ENCODE data around the gene NQO1.

The NQO1 gene

GRCh38 chr16:69744363-69745231 is 18.2 kb upstream of the NQO1 start:
- Histone ChIP-seq H3K27me3 (ENCODE audit: insufficient read depth, low read length) (no peaks in the 10 kb centered on the region), H3K79me2 (ENCODE audit: insufficient read depth, low read length) (no peaks in the 10 kb centered on the region), H3K36me3 (ENCODE audit: insufficient read depth, low read length) (peaks cover 97% of the 10 kb centered on the region), H4K20me1 (ENCODE audit: insufficient read depth, low read length) (no peaks in the 10 kb centered on the region), H2AFZ (ENCODE audit: low read length) (no peak overlapping the region), H3K4me2 (ENCODE audit: low read length) (no peak overlapping the region), H3K4me1 (ENCODE audit: insufficient read depth, low read length, severe bottlenecking) (no peaks in the 10 kb centered on the region), H3K9me2 (ENCODE audit: low read depth, low read length) (no peaks in the 10 kb centered on the region), H3K4me3 (ENCODE audit: low read depth, low read length, poor library complexity, severe bottlenecking) (no peak overlapping the region), H3K9ac (ENCODE audit: low read length) (no peak overlapping the region), H3F3A (ENCODE audit: insufficient read depth, low read length) (no peaks in the 10 kb centered on the region), H3K9me3 (ENCODE audit: low read length) (no peaks in the 10 kb centered on the region), H3K27ac (ENCODE audit: low read depth, low read length, poor library complexity, severe bottlenecking) (no peak overlapping the region)
- TF ChIP-seq EZH2 (IDR thresholded peaks at IDR 0.05; ENCODE audit: borderline replicate concordance, low read length): no peak
- TF ChIP-seq CTCF (IDR thresholded peaks at IDR 0.05; ENCODE audit: low read length): no peak

- Histone ChIP-seq H3K9me3 (ENCODE audit: low read length) (no peaks in the 10 kb centered on the region), H3K9ac (ENCODE audit: low read length) (no peak overlapping the region), H2AFZ (ENCODE audit: low read length) (no peak overlapping the region), H3K36me3 (ENCODE audit: insufficient read depth, low read length) (peaks cover 80% of the 10 kb centered on the region), H3K79me2 (ENCODE audit: insufficient read depth, low read length) (no peaks in the 10 kb centered on the region), H3K4me3 (ENCODE audit: low read depth, low read length, poor library complexity, severe bottlenecking) (no peak overlapping the region), H3F3A (ENCODE audit: insufficient read depth, low read length) (no peaks in the 10 kb centered on the region), H4K20me1 (ENCODE audit: insufficient read depth, low read length) (no peaks in the 10 kb centered on the region), H3K27me3 (ENCODE audit: insufficient read depth, low read length) (no peaks in the 10 kb centered on the region), H3K4me1 (ENCODE audit: insufficient read depth, low read length, severe bottlenecking) (no peaks in the 10 kb centered on the region), H3K4me2 (ENCODE audit: low read length) (no peak overlapping the region), H3K27ac (ENCODE audit: low read depth, low read length, poor library complexity, severe bottlenecking) (no peak overlapping the region), H3K9me2 (ENCODE audit: low read depth, low read length) (no peaks in the 10 kb centered on the region)
- TF ChIP-seq CTCF (IDR thresholded peaks at IDR 0.05; ENCODE audit: low read length) (no peak), EZH2 (IDR thresholded peaks at IDR 0.05; ENCODE audit: borderline replicate concordance, low read length) (no peak)
Measured at GRCh38 chr16:69741951-69742904, 15.9 kb upstream of the NQO1 start.

GRCh38 chr16:69741519-69741918 is 15.2 kb upstream of the NQO1 start:
- Histone ChIP-seq H3K4me1 (ENCODE audit: insufficient read depth, low read length, severe bottlenecking) (no peaks in the 10 kb centered on the region), H3K79me2 (ENCODE audit: insufficient read depth, low read length) (no peaks in the 10 kb centered on the region), H3F3A (ENCODE audit: insufficient read depth, low read length) (no peaks in the 10 kb centered on the region), H2AFZ (ENCODE audit: low read length) (no peak overlapping the region), H3K9me3 (ENCODE audit: low read length) (no peaks in the 10 kb centered on the region), H3K27me3 (ENCODE audit: insufficient read depth, low read length) (no peaks in the 10 kb centered on the region), H3K4me3 (ENCODE audit: low read depth, low read length, poor library complexity, severe bottlenecking) (no peak overlapping the region), H4K20me1 (ENCODE audit: insufficient read depth, low read length) (no peaks in the 10 kb centered on the region), H3K9me2 (ENCODE audit: low read depth, low read length) (no peaks in the 10 kb centered on the region), H3K4me2 (ENCODE audit: low read length) (no peak overlapping the region), H3K36me3 (ENCODE audit: insufficient read depth, low read length) (peaks cover 74% of the 10 kb centered on the region), H3K9ac (ENCODE audit: low read length) (no peak overlapping the region), H3K27ac (ENCODE audit: low read depth, low read length, poor library complexity, severe bottlenecking) (no peak overlapping the region)
- TF ChIP-seq CTCF (IDR thresholded peaks at IDR 0.05; ENCODE audit: low read length) (no peak), EZH2 (IDR thresholded peaks at IDR 0.05; ENCODE audit: borderline replicate concordance, low read length) (no peak)
